Bronchial epithelial cell (primary cell): ENCODE measurements around the gene PROP1. TPM values are rescaled to one million over a fixed set of nuclear protein-coding genes. Genes with fewer than 3 reads are reported as not detected.
A peak's percentile ranks its signal among the peaks of the same experiment; 100 is the strongest.

Source experiments
- DNase-seq: peaks from one replicate; pipeline ENCODE4 v3.0.0-alpha.2; 2010; ENCODE audit warnings: low read depth
- FAIRE-seq: peaks from 2 replicates; lab custom pipeline; 2011; peaks lifted over from hg19 to GRCh38; lab: Jason Lieb, UNC
- H3K27me3 ChIP-seq: 2 replicates; pipeline ENCODE4 v1.5.1; 2011; ENCODE audit warnings: low read length; ENCODE audit not compliant: control insufficient read depth, insufficient read depth
- H3K36me3 ChIP-seq: 2 replicates; pipeline ENCODE4 v1.5.1; 2011; ENCODE audit warnings: low read length; ENCODE audit not compliant: control insufficient read depth, insufficient read depth
- H3K4me3 ChIP-seq: 2 replicates; pipeline ENCODE4 v1.5.1; 2011; ENCODE audit warnings: mild to moderate bottlenecking, low read depth, low read length, control low read depth
- CTCF ChIP-seq: IDR thresholded peaks from 2 replicates; pipeline ENCODE4 v1.5.1; 2011; ENCODE audit warnings: mild to moderate bottlenecking, moderate library complexity, low read length, control low read depth, inconsistent platforms; ENCODE audit not compliant: insufficient read depth, severe bottlenecking
- total RNA-seq: library from RNA; depleted of rRNA; stranded (reverse); fragments of >200 nt; gene quantifications from 2 replicates; pipeline ENCODE4 v1.2.1, GENCODE V29; 2014

Gene PROP1
- total RNA-seq, 1 donor from 2014 or later = not detected

- TF ChIP-seq CTCF = no peak
- H3K4me3 ChIP-seq = no peak overlapping the region
- H3K36me3 ChIP-seq = no peaks in the 10 kb centered on the region
- H3K27me3 ChIP-seq = peaks cover 2% of the 10 kb centered on the region
- peak; percentile 13 for DNase-seq
- FAIRE-seq = no peak
Measured at GRCh38 chr5:177997319-177997670, 1.3 kb upstream of the PROP1 start.

DNA sequence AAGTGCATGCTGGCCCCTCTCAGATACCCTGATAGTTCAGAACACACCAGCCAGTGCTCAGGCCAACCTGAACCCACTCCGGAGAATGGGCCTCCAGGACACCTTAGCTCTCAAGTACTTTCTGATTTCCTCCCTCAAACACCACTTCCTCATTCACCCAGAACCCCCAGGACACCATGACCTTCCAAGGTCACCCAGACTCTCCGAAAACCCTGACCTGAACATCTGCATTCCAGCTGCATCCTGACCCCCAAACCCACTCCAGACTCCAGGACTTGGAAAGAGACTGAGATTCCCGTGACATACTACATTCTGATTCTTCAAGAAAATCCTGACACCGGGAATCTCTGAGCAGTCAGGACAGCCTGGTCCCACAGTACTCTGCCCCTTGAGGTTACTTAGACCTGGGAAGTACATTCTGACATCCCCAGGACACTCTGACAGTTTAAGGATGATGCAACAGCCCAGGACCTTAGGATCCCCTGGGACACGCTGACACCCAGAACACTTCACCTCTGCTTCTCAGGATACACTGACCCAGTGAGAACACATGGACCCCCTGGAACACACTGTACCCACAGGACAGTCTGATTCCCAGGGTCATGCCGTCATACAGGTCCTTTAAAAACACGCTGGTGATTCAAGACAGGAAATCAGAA lies 747 bp upstream of the PROP1 start:
- H3K4me3 ChIP-seq = no peak overlapping the region
- H3K27me3 ChIP-seq = peaks cover 2% of the 10 kb centered on the region
- no peaks in the 10 kb centered on the region for H3K36me3 ChIP-seq
- no peak for TF ChIP-seq CTCF
- DNase-seq (no peak), FAIRE-seq (no peak)

- H3K4me3 ChIP-seq = no peak overlapping the region
- H3K27me3 ChIP-seq = peaks cover 2% of the 10 kb centered on the region
- H3K36me3 ChIP-seq = no peaks in the 10 kb centered on the region
- no peak for TF ChIP-seq CTCF
- DNase-seq (no peak), FAIRE-seq (no peak)
Measured at GRCh38 chr5:177994561-177995190, 1.4 kb downstream of the PROP1 start.

DNA sequence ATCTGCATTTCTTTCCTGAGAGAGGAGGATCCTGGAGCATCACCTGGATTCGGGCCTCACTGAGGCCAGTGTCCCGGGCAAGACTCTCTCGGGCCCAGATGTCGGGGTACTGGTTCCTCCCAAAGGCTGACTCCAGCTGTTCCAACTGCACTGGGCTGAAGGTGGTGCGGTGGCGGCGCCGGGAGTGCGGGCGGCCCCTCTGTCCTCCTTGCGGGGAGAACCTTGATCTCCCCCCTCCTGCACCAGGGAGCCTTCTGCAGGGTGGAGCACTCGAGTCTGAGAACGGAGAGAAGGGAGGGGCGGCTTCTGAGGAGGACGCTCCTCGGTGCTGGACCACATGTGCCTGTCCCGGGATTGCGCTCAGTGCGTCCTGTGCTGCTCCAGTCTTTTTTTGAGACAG lies 2.0 kb downstream of the PROP1 start:
- no peak for DNase-seq
- H3K36me3 ChIP-seq = no peaks in the 10 kb centered on the region
- H3K27me3 ChIP-seq = peaks cover 2% of the 10 kb centered on the region
- no peak for TF ChIP-seq CTCF
- no peak overlapping the region for H3K4me3 ChIP-seq
- FAIRE-seq = no peak

GRCh38 chr5:177992466-177992865 lies 3.6 kb downstream of the PROP1 start:
- Histone ChIP-seq H3K36me3 (no peaks in the 10 kb centered on the region), H3K27me3 (peaks cover 2% of the 10 kb centered on the region), H3K4me3 (no peak overlapping the region)
- DNase-seq = no peak
- no peak for TF ChIP-seq CTCF
- FAIRE-seq = no peak
